ENCODE results near the gene THRA. TPM values are rescaled to one million over a fixed set of nuclear protein-coding genes. Genes with fewer than 3 reads are reported as not detected.

THRA gene
- total RNA-seq, 2 experiments from 2014 or later: 5.9 to 8.3 TPM

DNA sequence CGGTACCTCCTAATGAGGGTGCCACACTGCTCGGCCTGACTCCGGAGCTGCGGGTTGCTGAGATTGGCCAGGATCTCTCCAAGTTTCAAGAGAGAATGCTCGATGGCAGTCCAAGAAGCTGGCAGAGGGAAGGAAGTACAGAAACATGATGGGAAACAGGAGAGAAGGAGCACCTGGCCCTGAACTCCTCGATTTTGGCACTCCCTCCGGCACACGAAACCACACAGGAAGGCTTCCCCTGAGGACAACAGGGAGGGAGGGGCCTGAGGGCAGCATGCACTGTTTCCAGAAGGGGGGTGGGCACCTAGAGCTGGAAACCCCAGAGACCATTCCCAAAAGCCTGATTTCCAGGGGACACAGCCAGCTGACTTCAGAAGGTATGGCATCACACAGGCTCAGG is 29.4 kb upstream of the THRA start:
- Mint-ChIP-seq H3K27ac (no peak overlapping the region), H3K27me3 (no peaks in the 10 kb centered on the region), H3K4me1 (no peaks in the 10 kb centered on the region), H3K9me3 (ENCODE audit: low read depth) (no peaks in the 10 kb centered on the region), H3K36me3 (peaks cover 12% of the 10 kb centered on the region), H3K4me3 (no peak overlapping the region)
- CTCF ChIA-PET: no interaction called here
- DNase-seq (no peak), ATAC-seq (no peak)

DNA sequence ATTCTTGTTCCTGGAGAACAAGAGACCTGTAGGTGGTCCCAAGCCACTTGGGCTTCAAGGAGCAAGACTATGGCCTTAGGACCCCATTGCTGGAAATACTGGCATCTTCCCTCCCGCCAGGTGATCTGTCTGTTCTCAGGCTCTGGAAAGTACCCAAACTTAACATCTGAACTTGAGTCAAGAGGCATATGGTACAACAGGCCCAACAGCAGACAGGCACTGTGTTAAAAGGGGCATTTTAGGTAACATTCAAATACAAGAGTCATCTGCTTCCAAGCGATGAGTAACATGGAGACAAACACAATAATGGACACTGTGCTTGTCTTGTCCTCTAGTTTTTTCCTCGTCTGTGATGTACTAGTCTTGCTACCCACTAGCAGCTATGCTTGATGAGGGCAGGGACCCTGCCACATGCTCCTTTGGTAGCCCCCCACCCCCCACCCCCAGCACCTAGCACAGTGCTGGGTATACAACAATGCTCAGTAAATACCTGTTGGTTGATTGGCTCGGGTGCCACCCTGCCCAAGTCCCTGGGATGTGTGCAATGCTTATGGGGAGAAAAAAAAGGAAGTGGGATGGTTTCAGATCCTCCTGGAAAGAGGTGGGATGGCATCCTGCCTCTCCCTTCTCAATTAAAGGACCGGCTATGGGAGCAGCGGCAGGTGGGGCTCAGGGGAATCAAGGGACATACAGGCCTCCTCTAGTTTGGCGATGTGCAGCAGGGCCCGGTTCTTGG is 28.2 kb upstream of the THRA start:
- CTCF ChIA-PET: interaction anchor here (1.3 to 3.6 kb wide), 3 partner anchors 7 to 78 kb away, joined by 3 to 23 read pairs (median 6); no protein-coding TSS in a partner anchor
- Mint-ChIP-seq H3K4me3 (no peak overlapping the region), H3K9me3 (ENCODE audit: low read depth) (no peaks in the 10 kb centered on the region), H3K36me3 (peaks cover 8% of the 10 kb centered on the region), H3K27me3 (no peaks in the 10 kb centered on the region), H3K4me1 (no peaks in the 10 kb centered on the region), H3K27ac (no peak overlapping the region)
- DNase-seq (no peak), ATAC-seq (no peak)

GRCh38 chr17:40035162-40035559 is 27.6 kb upstream of the THRA start:
- no peaks in the 10 kb centered on the region for H3K4me1 Mint-ChIP-seq
- no peak for DNase-seq
- CTCF ChIA-PET: interaction anchor here (1.3 to 3.6 kb wide), 3 partner anchors 8 to 78 kb away, joined by 3 to 23 read pairs (median 6); no protein-coding TSS in a partner anchor
- peaks cover 6% of the 10 kb centered on the region for H3K36me3 Mint-ChIP-seq
- H3K27me3 Mint-ChIP-seq: no peaks in the 10 kb centered on the region
- no peaks in the 10 kb centered on the region for H3K9me3 Mint-ChIP-seq (ENCODE audit: low read depth)
- H3K27ac Mint-ChIP-seq: no peak overlapping the region
- ATAC-seq: no peak
- H3K4me3 Mint-ChIP-seq: no peak overlapping the region

DNA sequence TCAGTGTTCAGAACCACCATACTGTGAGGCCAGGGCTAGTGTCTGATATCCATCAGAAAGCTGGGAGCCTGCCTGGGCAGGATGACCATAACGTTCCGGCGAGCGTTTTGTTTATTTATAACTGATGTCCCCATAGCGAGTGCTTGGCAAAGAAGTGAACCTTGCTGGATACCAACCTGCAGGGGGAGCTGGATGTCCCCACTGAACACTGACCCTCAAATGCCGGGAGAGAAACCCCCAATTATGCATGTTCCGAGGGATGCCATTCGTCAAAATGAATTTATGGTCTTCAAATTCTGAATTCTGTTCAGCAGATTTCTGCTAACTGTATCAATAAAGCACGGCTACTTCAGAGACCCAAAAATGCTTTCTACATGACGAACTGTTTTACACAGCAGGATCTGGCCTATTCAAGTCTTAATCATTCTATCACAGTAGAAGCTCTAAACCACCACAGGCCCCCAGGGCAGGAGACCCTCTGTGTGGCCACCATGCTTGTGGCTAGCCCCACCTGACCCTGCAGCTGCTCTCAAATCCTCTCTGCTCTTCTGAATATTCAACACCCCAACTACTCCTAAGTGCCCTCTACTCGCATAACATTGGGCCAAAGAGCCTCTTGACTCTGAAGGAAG is 23.8 kb upstream of the THRA start:
- no peaks in the 10 kb centered on the region for H3K27me3 Mint-ChIP-seq
- no peak for ATAC-seq
- no peaks in the 10 kb centered on the region for H3K9me3 Mint-ChIP-seq (ENCODE audit: low read depth)
- CTCF ChIA-PET: interaction anchor here (0.8 to 2.4 kb wide), 8 partner anchors 12 to 129 kb away, joined by 3 to 18 read pairs (median 3); no protein-coding TSS in a partner anchor
- H3K27ac Mint-ChIP-seq: no peak overlapping the region
- no peak overlapping the region for H3K4me3 Mint-ChIP-seq
- no peaks in the 10 kb centered on the region for H3K36me3 Mint-ChIP-seq
- H3K4me1 Mint-ChIP-seq: no peaks in the 10 kb centered on the region
- DNase-seq: no peak

GRCh38 chr17:40041196-40041595 is 21.6 kb upstream of the THRA start:
- no peaks in the 10 kb centered on the region for H3K4me1 Mint-ChIP-seq
- H3K4me3 Mint-ChIP-seq: no peak overlapping the region
- DNase-seq (no peak), ATAC-seq (no peak)
- no peaks in the 10 kb centered on the region for H3K9me3 Mint-ChIP-seq (ENCODE audit: low read depth)
- CTCF ChIA-PET: interaction anchor here (0.6 to 1.4 kb wide), 5 partner anchors 14 to 45 kb away, joined by 3 to 5 read pairs (median 4); partner anchors contain the start of gene CSF3
- no peaks in the 10 kb centered on the region for H3K27me3 Mint-ChIP-seq
- H3K27ac Mint-ChIP-seq: no peak overlapping the region
- no peaks in the 10 kb centered on the region for H3K36me3 Mint-ChIP-seq

- no peak overlapping the region for H3K4me3 Mint-ChIP-seq
- peaks cover 23% of the 10 kb centered on the region for H3K4me1 Mint-ChIP-seq
- DNase-seq (no peak), ATAC-seq (no peak)
- H3K36me3 Mint-ChIP-seq: peaks cover 7% of the 10 kb centered on the region
- peaks cover 12% of the 10 kb centered on the region for H3K27me3 Mint-ChIP-seq
- H3K27ac Mint-ChIP-seq: no peak overlapping the region
- CTCF ChIA-PET: interaction anchor here (1.0 to 6.1 kb wide), 4 partner anchors 13 to 112 kb away, joined by 3 to 54 read pairs (median 12); no protein-coding TSS in a partner anchor
- no peaks in the 10 kb centered on the region for H3K9me3 Mint-ChIP-seq (ENCODE audit: low read depth)
These were observed 6.3 kb upstream of the THRA start for GRCh38 chr17:40056379-40057015.

DNA sequence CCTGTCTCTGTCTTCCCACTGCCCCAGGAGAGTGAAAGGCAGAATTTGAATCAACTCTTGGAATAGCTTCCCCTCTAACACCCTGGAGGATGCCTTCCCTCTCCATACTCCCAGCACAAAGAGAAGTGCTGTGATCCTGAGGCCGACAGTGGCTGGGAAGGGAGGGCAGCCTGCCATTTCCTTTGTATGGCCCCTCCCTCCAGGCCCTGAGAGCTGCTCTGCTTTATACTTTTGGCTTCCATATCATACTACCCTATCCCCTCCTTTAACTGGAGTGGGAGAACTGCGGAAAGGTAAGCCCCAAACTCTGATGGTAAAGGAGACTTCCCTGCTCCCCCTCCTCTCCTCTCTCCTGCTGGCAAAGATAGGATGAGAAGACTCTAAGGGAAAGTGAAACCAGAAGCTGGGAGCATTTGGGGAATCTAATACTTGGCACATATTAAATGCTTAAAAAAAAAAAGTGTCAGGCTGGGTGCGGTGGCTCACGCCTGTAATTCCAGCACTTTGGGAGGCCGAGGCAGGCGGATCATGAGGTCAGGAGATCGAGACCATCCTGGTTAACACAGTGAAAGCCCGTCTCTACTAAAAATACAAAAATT is 4.5 kb upstream of the THRA start:
- peaks cover 2% of the 10 kb centered on the region for H3K36me3 Mint-ChIP-seq
- CTCF ChIA-PET: interaction anchor here (1.1 to 2.5 kb wide), 8 partner anchors 10 to 66 kb away, joined by 3 to 19 read pairs (median 3); no protein-coding TSS in a partner anchor
- H3K4me3 Mint-ChIP-seq: no peak overlapping the region
- no peak for DNase-seq
- peaks cover 21% of the 10 kb centered on the region for H3K27me3 Mint-ChIP-seq
- no peak for ATAC-seq
- no peaks in the 10 kb centered on the region for H3K9me3 Mint-ChIP-seq (ENCODE audit: low read depth)
- peaks cover 23% of the 10 kb centered on the region for H3K4me1 Mint-ChIP-seq
- no peak overlapping the region for H3K27ac Mint-ChIP-seq

DNA sequence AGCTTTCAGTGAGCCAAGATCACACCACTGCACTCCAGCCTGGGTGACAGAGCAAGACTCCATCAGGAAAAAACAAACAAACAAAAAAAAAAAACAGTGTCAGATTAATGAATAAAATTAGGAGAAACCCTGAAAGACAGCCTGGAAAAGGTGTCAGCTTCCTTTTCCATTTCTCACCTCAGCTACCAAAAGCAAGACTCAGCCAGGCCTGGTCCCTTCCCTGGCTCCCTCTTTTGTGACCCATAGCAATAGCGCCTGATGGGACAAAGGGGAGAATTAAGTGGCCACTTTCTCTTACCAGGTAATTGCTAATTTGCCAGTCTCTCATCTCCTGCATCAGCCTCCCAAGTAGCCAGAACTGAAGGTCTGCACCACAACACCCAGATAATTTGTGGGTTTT is 3.9 kb upstream of the THRA start:
- no peak overlapping the region for H3K4me3 Mint-ChIP-seq
- peaks cover 2% of the 10 kb centered on the region for H3K36me3 Mint-ChIP-seq
- H3K27ac Mint-ChIP-seq: no peak overlapping the region
- H3K9me3 Mint-ChIP-seq (ENCODE audit: low read depth): no peaks in the 10 kb centered on the region
- CTCF ChIA-PET: interaction anchor here (1.1 to 2.5 kb wide), 8 partner anchors 9 to 65 kb away, joined by 3 to 19 read pairs (median 3); no protein-coding TSS in a partner anchor
- ATAC-seq: no peak
- peaks cover 22% of the 10 kb centered on the region for H3K4me1 Mint-ChIP-seq
- DNase-seq: no peak
- peaks cover 22% of the 10 kb centered on the region for H3K27me3 Mint-ChIP-seq

- ATAC-seq (no peak), DNase-seq (no peak)
- no peak overlapping the region for H3K27ac Mint-ChIP-seq
- H3K4me1 Mint-ChIP-seq: peaks cover 25% of the 10 kb centered on the region
- H3K4me3 Mint-ChIP-seq: no peak overlapping the region
- H3K36me3 Mint-ChIP-seq: no peaks in the 10 kb centered on the region
- no peaks in the 10 kb centered on the region for H3K9me3 Mint-ChIP-seq (ENCODE audit: low read depth)
- CTCF ChIA-PET: interaction anchor here (1.0 to 2.5 kb wide), 4 partner anchors 8 to 15 kb away, joined by 3 to 19 read pairs (median 3); no protein-coding TSS in a partner anchor
- H3K27me3 Mint-ChIP-seq: peaks cover 26% of the 10 kb centered on the region
These were observed 2.9 kb upstream of the THRA start for GRCh38 chr17:40059729-40060475.

GRCh38 chr17:40060887-40061608 is 1.7 kb upstream of the THRA start:
- ATAC-seq (no peak), DNase-seq (no peak)
- Mint-ChIP-seq H3K27me3 (peaks cover 26% of the 10 kb centered on the region), H3K36me3 (no peaks in the 10 kb centered on the region), H3K4me1 (peaks cover 21% of the 10 kb centered on the region), H3K9me3 (ENCODE audit: low read depth) (no peaks in the 10 kb centered on the region), H3K27ac (no peak overlapping the region), H3K4me3 (peak overlapping the region; percentile 69)
- CTCF ChIA-PET: interaction anchor here (0.9 to 7.0 kb wide), 4 partner anchors 8 to 132 kb away, joined by 3 to 85 read pairs (median 3); no protein-coding TSS in a partner anchor

DNA sequence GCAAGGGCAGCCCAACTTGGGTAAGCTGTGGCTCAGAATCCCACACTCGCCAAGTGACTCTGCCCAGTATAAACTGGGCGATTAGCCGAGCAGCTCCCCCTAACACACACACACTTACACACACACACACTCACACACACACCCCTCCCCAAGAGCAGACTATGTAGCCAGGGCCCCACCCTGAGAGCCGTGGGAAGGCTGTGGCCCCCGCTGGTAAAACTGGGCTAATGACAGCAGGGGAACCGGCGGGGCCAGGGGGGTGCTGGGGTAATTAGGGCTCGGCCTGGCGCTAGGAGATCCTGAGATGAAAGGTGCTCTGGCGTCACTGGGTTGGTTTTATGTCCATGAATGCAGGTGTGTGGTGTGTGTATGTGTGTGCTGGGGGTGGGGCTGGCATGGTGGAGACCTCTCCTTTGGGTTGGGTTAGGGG is 1.1 kb upstream of the THRA start:
- H3K9me3 Mint-ChIP-seq (ENCODE audit: low read depth): no peaks in the 10 kb centered on the region
- H3K4me1 Mint-ChIP-seq: peaks cover 21% of the 10 kb centered on the region
- H3K36me3 Mint-ChIP-seq: no peaks in the 10 kb centered on the region
- H3K4me3 Mint-ChIP-seq: peak overlapping the region; percentile 69
- CTCF ChIA-PET: interaction anchor here (0.7 to 7.0 kb wide), 10 partner anchors 7 to 51 kb away, joined by 3 to 85 read pairs (median 4); partner anchors contain the start of genes CSF3, MED24 and NR1D1
- H3K27ac Mint-ChIP-seq: no peak overlapping the region
- H3K27me3 Mint-ChIP-seq: peaks cover 26% of the 10 kb centered on the region
- no peak for DNase-seq
- no peak for ATAC-seq

All from activated CD8-positive, alpha-beta memory T cell treated with anti-CD3 and anti-CD28 coated beads, Interleukin-2, amount 10 ng/mL, durations not matched to agents 7 days and 5 days (primary cell).